ENCODE data around the gene ELFN2. TPM values are rescaled to one million over a fixed set of nuclear protein-coding genes. Genes with fewer than 3 reads are reported as not detected.

The ELFN2 gene
- total and polyA plus RNA-seq, 2 experiments from 2014 or later = 0.40 to 0.53 TPM

GRCh38 chr22:37414288-37414687 is 13.0 kb downstream of the ELFN2 start:
- no peaks in the 10 kb centered on the region for H4K20me1 ChIP-seq (ENCODE audit: insufficient read depth, poor library complexity, severe bottlenecking)
- 86% methylated on average over 2 of the region's 2 CpGs for WGBS (ENCODE audit: low lambda C conversion rate, missing lambda C conversion rate)
- H2AFZ ChIP-seq = no peak overlapping the region
- H3K79me2 ChIP-seq = no peaks in the 10 kb centered on the region
- H3K27me3 ChIP-seq = peaks cover 18% of the 10 kb centered on the region
- H3K36me3 ChIP-seq (replicated peaks; ENCODE audit: insufficient read depth, low read depth) = no peaks in the 10 kb centered on the region
- H3K27ac ChIP-seq = no peak overlapping the region
- H3K4me3 ChIP-seq = no peak overlapping the region
- no peaks in the 10 kb centered on the region for H3K9me2 ChIP-seq (replicated peaks; ENCODE audit: insufficient read depth)
- no peak overlapping the region for H3K4me2 ChIP-seq
- DNase-seq (ENCODE audit: low spot score) = no peak
- H3K4me1 ChIP-seq (ENCODE audit: insufficient read depth) = no peaks in the 10 kb centered on the region
- no peak for TF ChIP-seq EZH2 (IDR thresholded peaks at IDR 0.05; ENCODE audit: borderline replicate concordance)
- TF ChIP-seq EZH2phosphoT487 (IDR thresholded peaks at IDR 0.05; ENCODE audit: low read depth, severe bottlenecking, unreplicated experiment) = no peak
- TF ChIP-seq CTCF (IDR thresholded peaks at IDR 0.05; ENCODE audit: poor library complexity) = no peak
- H3K9me3 ChIP-seq (ENCODE audit: low read depth) = no peaks in the 10 kb centered on the region

- Histone ChIP-seq H3K4me2 (no peak overlapping the region), H3K9me2 (replicated peaks; ENCODE audit: insufficient read depth) (no peaks in the 10 kb centered on the region), H3K79me2 (no peaks in the 10 kb centered on the region), H3K27me3 (peaks cover 10% of the 10 kb centered on the region), H4K20me1 (ENCODE audit: insufficient read depth, poor library complexity, severe bottlenecking) (no peaks in the 10 kb centered on the region), H3K36me3 (replicated peaks; ENCODE audit: insufficient read depth, low read depth) (no peaks in the 10 kb centered on the region), H3K9me3 (ENCODE audit: low read depth) (no peaks in the 10 kb centered on the region), H2AFZ (no peak overlapping the region), H3K4me3 (no peak overlapping the region), H3K4me1 (ENCODE audit: insufficient read depth) (no peaks in the 10 kb centered on the region), H3K27ac (no peak overlapping the region)
- DNase-seq (ENCODE audit: low spot score) = no peak
- TF ChIP-seq EZH2phosphoT487 (IDR thresholded peaks at IDR 0.05; ENCODE audit: low read depth, severe bottlenecking, unreplicated experiment) (no peak), CTCF (IDR thresholded peaks at IDR 0.05; ENCODE audit: poor library complexity) (no peak), EZH2 (IDR thresholded peaks at IDR 0.05; ENCODE audit: borderline replicate concordance) (no peak)
- 89% methylated on average over 4 of the region's 4 CpGs for WGBS (ENCODE audit: low lambda C conversion rate, missing lambda C conversion rate)
Observed at GRCh38 chr22:37413546-37413945, 13.7 kb downstream of the ELFN2 start.

GRCh38 chr22:37412495-37413250 is 14.6 kb downstream of the ELFN2 start:
- DNase-seq (ENCODE audit: low spot score) = no peak
- Histone ChIP-seq H3K27ac (no peak overlapping the region), H4K20me1 (ENCODE audit: insufficient read depth, poor library complexity, severe bottlenecking) (no peaks in the 10 kb centered on the region), H3K27me3 (peaks cover 8% of the 10 kb centered on the region), H3K79me2 (no peaks in the 10 kb centered on the region), H2AFZ (no peak overlapping the region), H3K36me3 (replicated peaks; ENCODE audit: insufficient read depth, low read depth) (no peaks in the 10 kb centered on the region), H3K9me2 (replicated peaks; ENCODE audit: insufficient read depth) (no peaks in the 10 kb centered on the region), H3K4me1 (ENCODE audit: insufficient read depth) (no peaks in the 10 kb centered on the region), H3K9me3 (ENCODE audit: low read depth) (no peaks in the 10 kb centered on the region), H3K4me2 (no peak overlapping the region), H3K4me3 (no peak overlapping the region)
- TF ChIP-seq EZH2phosphoT487 (IDR thresholded peaks at IDR 0.05; ENCODE audit: low read depth, severe bottlenecking, unreplicated experiment) = no peak
- no peak for TF ChIP-seq EZH2 (IDR thresholded peaks at IDR 0.05; ENCODE audit: borderline replicate concordance)
- no peak for TF ChIP-seq CTCF (IDR thresholded peaks at IDR 0.05; ENCODE audit: poor library complexity)
- 84% methylated on average over 16 of the region's 16 CpGs for WGBS (ENCODE audit: low lambda C conversion rate, missing lambda C conversion rate)
